ENCODE data around the gene HEMGN.

- TF ChIP-seq CTCF (IDR thresholded peaks at IDR 0.05), result no peak
- no peak for TF ChIP-seq POLR2AphosphoS5 (IDR thresholded peaks at IDR 0.05)
- no peak for TF ChIP-seq POLR2A (IDR thresholded peaks at IDR 0.05)
Observed at GRCh38 chr9:97918611-97919010, 19.4 kb downstream of the HEMGN start.

Data from upper lobe of left lung (tissue), 4 donors.